H1 (cell line): ENCODE data around the gene ARAP2. TPM values are rescaled to one million over a fixed set of nuclear protein-coding genes. Genes with fewer than 3 reads are reported as not detected.

Experiments used
- CTCF ChIA-PET: fragments of 300-600 bp; sonication (Branson Sonifier 250); formaldehyde crosslinking; loops from one replicate; lab custom pipeline; 2021; ENCODE audit not compliant: partially characterized antibody; lab: Charles Lee
- POLR2A ChIA-PET: fragments of 300-600 bp; sonication (Branson Sonifier 250); formaldehyde crosslinking; loops from one replicate; lab custom pipeline; 2021; ENCODE audit warnings: inconsistent platforms; ENCODE audit not compliant: partially characterized antibody; lab: Charles Lee
- DNase-seq, 2 experiments: peaks; one replicate each; pipeline versions ENCODE4 v3.0.0 to v3.0.0-alpha.2; 2010 to 2022; ENCODE audit warnings: low spot score in 2 of 2, low read depth in 1 of 2, mixed read lengths in 1 of 2
- FAIRE-seq: peaks from 2 replicates; lab custom pipeline; 2011; peaks lifted over from hg19 to GRCh38; lab: Jason Lieb, UNC
- H2AFZ ChIP-seq: 2 replicates; pipeline ENCODE4 v1.8.1; 2012; ENCODE audit warnings: low read length, inconsistent platforms
- H2AK5ac ChIP-seq: 2 replicates; pipeline ENCODE4 v1.6.1; 2013; ENCODE audit warnings: low read depth, low read length
- H2BK120ac ChIP-seq: replicated peaks from 2 replicates; pipeline ENCODE3; 2013; ENCODE audit warnings: low read depth, low read length, inconsistent platforms
- H2BK12ac ChIP-seq: 2 replicates; pipeline ENCODE4 v1.6.1; 2013; ENCODE audit warnings: low read depth, low read length
- H2BK15ac ChIP-seq: 2 replicates; pipeline ENCODE4 v1.6.1; 2013; ENCODE audit warnings: low read length
- H2BK20ac ChIP-seq: 2 replicates; pipeline ENCODE4 v1.6.1; 2013; ENCODE audit warnings: low read length
- H2BK5ac ChIP-seq: 2 replicates; pipeline ENCODE4 v1.6.1; 2013; ENCODE audit warnings: low read depth, low read length
- H3K14ac ChIP-seq: 2 replicates; pipeline ENCODE4 v1.6.1; 2013; ENCODE audit warnings: inconsistent platforms; ENCODE audit not compliant: insufficient read length
- H3K18ac ChIP-seq: 2 replicates; pipeline ENCODE4 v1.6.1; 2013; ENCODE audit warnings: low read length; ENCODE audit errors: extremely low read depth
- H3K23ac ChIP-seq: 2 replicates; pipeline ENCODE4 v1.6.1; 2013; ENCODE audit warnings: inconsistent platforms; ENCODE audit not compliant: insufficient read length
- H3K23me2 ChIP-seq: 2 replicates; pipeline ENCODE4 v1.6.1; 2013; ENCODE audit warnings: low read depth, low read length
- H3K27ac ChIP-seq: 2 replicates; pipeline ENCODE4 v1.6.1; 2011; ENCODE audit warnings: low read depth, low read length, inconsistent platforms
- H3K27me3 ChIP-seq, 4 experiments: replicated peaks in 1 of 4; 1 replicate in 1 of 4; 2 replicates in 3 of 4; pipeline versions ENCODE4 v1.6.1 to v1.8.1; 2011 to 2013; ENCODE audit warnings: low read length in 3 of 4, mild to moderate bottlenecking in 3 of 4, inconsistent platforms in 2 of 4, mixed read lengths in 2 of 4, moderate library complexity in 1 of 4; ENCODE audit not compliant: control insufficient read depth in 3 of 4, insufficient read depth in 3 of 4; ENCODE audit errors: extremely low read depth in 1 of 4
- H3K36me3 ChIP-seq, 4 experiments: 2 replicates each; pipeline versions ENCODE4 v1.6.1 to v1.8.1; 2011 to 2013; ENCODE audit warnings: mild to moderate bottlenecking in 4 of 4, low read length in 3 of 4, moderate library complexity in 2 of 4, control low read depth in 1 of 4, inconsistent platforms in 1 of 4; ENCODE audit not compliant: insufficient read depth in 4 of 4, control insufficient read depth in 2 of 4
- H3K4ac ChIP-seq: replicated peaks from 2 replicates; pipeline ENCODE3; 2013; ENCODE audit warnings: low read length, low read depth, mixed read lengths, inconsistent platforms; ENCODE audit not compliant: insufficient read length
- H3K4me1 ChIP-seq, 4 experiments: replicated peaks in 1 of 4; 1 replicate in 1 of 4; 2 replicates in 3 of 4; pipeline versions ENCODE4 v1.6.1 to v1.8.1; 2011 to 2013; ENCODE audit warnings: low read length in 3 of 4, inconsistent platforms in 2 of 4, mixed read lengths in 1 of 4; ENCODE audit not compliant: insufficient read depth in 4 of 4, control insufficient read depth in 3 of 4
- H3K4me2 ChIP-seq, 2 experiments: 2 replicates each; pipeline versions ENCODE4 v1.6.1 to v1.8.1; 2011 to 2013; ENCODE audit warnings: low read depth in 2 of 2, low read length in 2 of 2, control low read depth in 1 of 2, inconsistent platforms in 1 of 2, mild to moderate bottlenecking in 1 of 2; ENCODE audit not compliant: insufficient read depth in 1 of 2
- H3K4me3 ChIP-seq, 4 experiments: fragments of 200-600, 300-600 bp in 1 of 4; sonication (generic), shearing (Covaris generic), sonication (Bioruptor Twin) in 1 of 4; 2 replicates each; pipeline versions ENCODE4 v1.5.1 to v1.8.1; 2011 to 2016; ENCODE audit warnings: low read length in 4 of 4, low read depth in 3 of 4, control low read depth in 2 of 4, inconsistent platforms in 2 of 4, mild to moderate bottlenecking in 2 of 4, mixed read lengths in 1 of 4, moderate library complexity in 1 of 4; ENCODE audit not compliant: insufficient read depth in 2 of 4; ENCODE audit errors: extremely low read depth in 1 of 4
- H3K56ac ChIP-seq: replicated peaks from 2 replicates; pipeline ENCODE3; 2013; ENCODE audit warnings: low read depth, mild to moderate bottlenecking, mixed read lengths, low read length, inconsistent platforms; ENCODE audit not compliant: insufficient read length
- H3K79me1 ChIP-seq: 2 replicates; pipeline ENCODE4 v1.6.1; 2013; ENCODE audit warnings: low read depth, low read length, control low read depth
- H3K79me2 ChIP-seq, 2 experiments: 2 replicates each; pipeline versions ENCODE4 v1.6.1 to v1.8.1; 2012 to 2013; ENCODE audit warnings: low read length in 2 of 2, mild to moderate bottlenecking in 2 of 2, inconsistent platforms in 1 of 2; ENCODE audit not compliant: insufficient read depth in 2 of 2, control insufficient read depth in 1 of 2
- H3K9ac ChIP-seq, 4 experiments: replicated peaks in 1 of 4; 1 replicate in 1 of 4; 2 replicates in 3 of 4; pipeline versions ENCODE4 v1.6.1 to v1.8.1; 2011 to 2013; ENCODE audit warnings: low read depth in 3 of 4, low read length in 3 of 4, control low read depth in 2 of 4, mild to moderate bottlenecking in 2 of 4, moderate library complexity in 2 of 4, inconsistent platforms in 1 of 4; ENCODE audit errors: extremely low read depth in 1 of 4
- H3K9me3 ChIP-seq, 2 experiments: 2 replicates each; pipeline versions ENCODE4 v1.6.1 to v1.8.1; 2012 to 2013; ENCODE audit warnings: mild to moderate bottlenecking in 2 of 2, moderate library complexity in 2 of 2, control low read depth in 1 of 2, inconsistent platforms in 1 of 2, low read depth in 1 of 2, low read length in 1 of 2, mixed read lengths in 1 of 2; ENCODE audit not compliant: insufficient read depth in 2 of 2
- H4K20me1 ChIP-seq, 2 experiments: replicated peaks in 1 of 2; 2 replicates each; pipeline versions ENCODE3 to v1.8.1; 2011 to 2013; ENCODE audit warnings: inconsistent platforms in 2 of 2, low read length in 2 of 2, mild to moderate bottlenecking in 1 of 2; ENCODE audit not compliant: insufficient read depth in 2 of 2, control insufficient read depth in 1 of 2
- H4K5ac ChIP-seq: 2 replicates; pipeline ENCODE4 v1.6.1; 2013; ENCODE audit warnings: low read length, low read depth, mixed read lengths, inconsistent platforms; ENCODE audit not compliant: insufficient read length
- H4K8ac ChIP-seq: 2 replicates; pipeline ENCODE4 v1.8.0; 2013; ENCODE audit warnings: mild to moderate bottlenecking, moderate library complexity, low read length, inconsistent platforms; ENCODE audit not compliant: insufficient read depth; ENCODE audit errors: extremely low read depth
- H4K91ac ChIP-seq: replicated peaks from 2 replicates; pipeline ENCODE3; 2013; ENCODE audit warnings: low read length, mixed read lengths, inconsistent platforms; ENCODE audit not compliant: insufficient read length
- ASH2L ChIP-seq: fragments of 200-600, 300-600 bp; sonication (generic); IDR thresholded peaks from one replicate; pipeline ENCODE4 v1.7.1; 2017; ENCODE audit warnings: low read length
- BRCA1 ChIP-seq: IDR thresholded peaks from 2 replicates; pipeline ENCODE4 v1.6.1; 2012; ENCODE audit warnings: low read depth, low read length, improper control_type of control experiment
- CHD1 ChIP-seq: IDR thresholded peaks from 2 replicates; pipeline ENCODE4 v1.6.1; 2012; ENCODE audit warnings: low read depth, low read length, improper control_type of control experiment
- CHD2 ChIP-seq: IDR thresholded peaks from 2 replicates; pipeline ENCODE4 v1.6.1; 2012; ENCODE audit warnings: low read length, improper control_type of control experiment
- EGR1 ChIP-seq: IDR thresholded peaks from 2 replicates; pipeline ENCODE4 v1.6.1; 2011; ENCODE audit warnings: low read depth, low read length, borderline replicate concordance
- GABPA ChIP-seq: IDR thresholded peaks from 2 replicates; pipeline ENCODE4 v1.6.1; 2011; ENCODE audit warnings: mild to moderate bottlenecking, low read length, moderate library complexity, borderline replicate concordance; ENCODE audit not compliant: insufficient read depth
- HDAC2 ChIP-seq, 2 experiments: fragments of 300-600 bp in 1 of 2; sonication (generic) in 1 of 2; IDR thresholded peaks; 2 replicates each; pipeline ENCODE4 v1.6.1; 2011 to 2012; ENCODE audit warnings: low read depth in 2 of 2, low read length in 2 of 2, mild to moderate bottlenecking in 2 of 2, moderate library complexity in 2 of 2, borderline replicate concordance in 1 of 2, inconsistent platforms in 1 of 2
- JUND ChIP-seq: IDR thresholded peaks from 2 replicates; pipeline ENCODE4 v1.6.1; 2011; ENCODE audit warnings: mild to moderate bottlenecking, improper control_type of control experiment, low read length
- MAFK ChIP-seq: IDR thresholded peaks from 2 replicates; pipeline ENCODE4 v1.6.1; 2012; ENCODE audit warnings: low read depth, mild to moderate bottlenecking, improper control_type of control experiment, low read length
- NRF1 ChIP-seq: IDR thresholded peaks from 2 replicates; pipeline ENCODE4 v1.6.1; 2011; ENCODE audit warnings: mild to moderate bottlenecking, low read depth, low read length, improper control_type of control experiment
- POLR2A ChIP-seq, 2 experiments: IDR thresholded peaks; 1 replicate in 1 of 2; 2 replicates in 1 of 2; pipeline ENCODE4 v1.6.1; 2011; ENCODE audit warnings: low read depth in 2 of 2, low read length in 2 of 2, mild to moderate bottlenecking in 2 of 2; ENCODE audit errors: control extremely low read depth in 1 of 2
- RAD21 ChIP-seq, 2 experiments: IDR thresholded peaks in 1 of 2; conservative IDR thresholded peaks in 1 of 2; 2 replicates each; pipeline ENCODE4 v1.6.1; 2011; ENCODE audit warnings: low read depth in 2 of 2, low read length in 2 of 2, improper control_type of control experiment in 1 of 2, inconsistent platforms in 1 of 2, mild to moderate bottlenecking in 1 of 2, moderate library complexity in 1 of 2
- SAP30 ChIP-seq: fragments of 300-600 bp; sonication (generic); IDR thresholded peaks from 2 replicates; pipeline ENCODE4 v1.7.1; 2012; ENCODE audit warnings: low read length, moderate library complexity, mild to moderate bottlenecking, inconsistent platforms; ENCODE audit not compliant: insufficient read depth, insufficient replicate concordance
- SIRT6 ChIP-seq: IDR thresholded peaks from one replicate; pipeline ENCODE4 v1.7.1; 2012; ENCODE audit warnings: low read length, inconsistent platforms
- SP1 ChIP-seq: IDR thresholded peaks from 2 replicates; pipeline ENCODE4 v1.6.1; 2011; ENCODE audit warnings: low read depth, low read length
- SUZ12 ChIP-seq: fragments of 200-600 bp; sonication (generic); IDR thresholded peaks from 2 replicates; pipeline ENCODE4 v1.6.1; 2012; ENCODE audit warnings: mild to moderate bottlenecking, inconsistent platforms, low read length, moderate library complexity, mixed read lengths
- WGBS, 2 experiments: shearing (Covaris generic) in 1 of 2; methylation state at CpG; one replicate each; pipeline versions ENCODE4 v1.1.6 to v1.1.7; 2013 to 2015; ENCODE audit warnings: low lambda C conversion rate in 2 of 2, mixed read lengths in 2 of 2, inconsistent platforms in 1 of 2, low coverage in 1 of 2, missing lambda C conversion rate in 1 of 2; ENCODE audit not compliant: insufficient replicate concordance in 2 of 2, insufficient coverage in 1 of 2, insufficient read length in 1 of 2; ENCODE audit errors: extremely low coverage in 1 of 2, missing lambda C conversion rate in 1 of 2; 5-methylcytosine and 5-hydroxymethylcytosine counted together
- polyA plus RNA-seq, 7 experiments: library from polyadenylated mRNA; depleted of rRNA in 3 of 7; stranded (reverse) in 5 of 7; unstranded in 2 of 7; fragments of >200 nt in 5 of 7; fragments of 200-250 nt in 2 of 7; gene quantifications; 1 replicate in 5 of 7; 2 replicates in 1 of 7; 4 replicates in 1 of 7; pipeline versions ENCODE4 v1.2.1 to v1.2.3, GENCODE V29; 2011 to 2013; ENCODE audit warnings: missing spikeins in 2 of 7, mixed read lengths in 2 of 7
- total RNA-seq: library from RNA; stranded (reverse); fragmentation: NEBNext Ultra II Directional; extraction: Animal tissue kit (Norgen Biotek cat#: 25700); gene quantifications from 2 replicates; pipeline ENCODE4 v1.2.1, GENCODE V29; 2021

The ARAP2 gene
- total and polyA plus RNA-seq, 2 of the 8 experiments (the other 6 are each of a cell fraction or from before 2014, with no cell fraction given): 0.15 to 2.3 TPM

DNA sequence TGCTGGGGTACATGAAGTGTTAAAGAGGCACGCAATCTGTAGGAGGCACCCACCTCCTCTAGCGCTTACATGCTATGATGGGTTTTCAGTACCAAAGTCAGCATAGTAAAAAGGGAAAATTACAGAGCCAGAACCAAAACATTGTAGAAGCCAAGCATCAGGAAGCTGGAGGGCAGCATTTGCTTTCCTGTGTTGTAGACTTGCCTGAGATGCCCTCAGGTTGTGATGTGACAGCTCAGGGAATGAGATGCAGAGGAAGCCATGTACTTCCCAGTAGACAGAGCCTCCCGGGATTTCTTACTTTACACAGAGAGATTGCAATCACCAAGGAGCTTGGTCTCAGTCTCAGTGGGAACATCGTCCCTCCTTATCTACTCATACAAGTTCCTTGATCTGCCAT lies 161.5 kb downstream of the ARAP2 start:
- H3K14ac ChIP-seq: no peak overlapping the region
- no peak overlapping the region for H3K4me2 ChIP-seq
- no peak overlapping the region for H3K4ac ChIP-seq
- H2BK20ac ChIP-seq: no peak overlapping the region
- H2AK5ac ChIP-seq: no peak overlapping the region
- no peak overlapping the region for H3K23ac ChIP-seq
- no peak overlapping the region for H3K9ac ChIP-seq
- H3K56ac ChIP-seq: no peak overlapping the region
- H3K27ac ChIP-seq: no peak overlapping the region
- H2BK5ac ChIP-seq: no peak overlapping the region
- POLR2A ChIA-PET: no interaction called here
- no peak overlapping the region for H4K5ac ChIP-seq
- FAIRE-seq: no peak
- WGBS, 2 experiments: 90% methylated on average over 4 of the region's 4 CpGs; no CpG with 5 or more reads in 1 of the 2 experiments
- no peaks in the 10 kb centered on the region for H4K20me1 ChIP-seq
- no peaks in the 10 kb centered on the region for H3K4me1 ChIP-seq
- no peaks in the 10 kb centered on the region for H3K36me3 ChIP-seq
- no peaks in the 10 kb centered on the region for H3K9me3 ChIP-seq
- no peaks in the 10 kb centered on the region for H3K79me1 ChIP-seq
- H2AFZ ChIP-seq: no peak overlapping the region
- H3K23me2 ChIP-seq: no peaks in the 10 kb centered on the region
- H3K18ac ChIP-seq: no peak overlapping the region
- no peak overlapping the region for H2BK120ac ChIP-seq
- CTCF ChIA-PET: no interaction called here
- H2BK12ac ChIP-seq: no peak overlapping the region
- no peak overlapping the region for H4K91ac ChIP-seq
- no peak overlapping the region for H4K8ac ChIP-seq
- H3K27me3 ChIP-seq: no peaks in the 10 kb centered on the region
- DNase-seq: no peak
- H3K4me3 ChIP-seq: no peak overlapping the region
- H2BK15ac ChIP-seq: no peak overlapping the region
- no peaks in the 10 kb centered on the region for H3K79me2 ChIP-seq
- TF ChIP-seq SAP30 (no peak), CHD2 (no peak), JUND (no peak), NRF1 (no peak), MAFK (no peak), SIRT6 (no peak), CHD1 (no peak), ASH2L (no peak), EGR1 (no peak), BRCA1 (no peak), POLR2A (IDR thresholded peaks at IDR 0.05; ENCODE audit: control extremely low read depth in 1 of 2, low read depth in 2 of 2, low read length in 2 of 2) (no peak), HDAC2 (IDR thresholded peaks at IDR 0.05; ENCODE audit: borderline replicate concordance in 1 of 2, low read depth in 2 of 2, low read length in 2 of 2) (no peak), RAD21 (IDR thresholded peaks at IDR 0.05 in 1 of 2, conservative IDR thresholded peaks at IDR 0.05 in 1 of 2; ENCODE audit: low read depth in 2 of 2, low read length in 2 of 2) (no peak), SUZ12 (no peak), GABPA (no peak), SP1 (no peak)
